Endothelial cell of hepatic sinusoid (primary cell): ENCODE results near the gene MIPOL1.
"Not testable (repeated sequence)": the region's sequence is repeated elsewhere in the genome, so short reads cannot be mapped to it uniquely, and the experiment has no call there.

Experiments used
- in situ Hi-C: cut with HindIII; loops from 2 replicates; pipeline ENCODE4 v1.10.0; 2017; ENCODE audit warnings: low sequenced_read_pairs

The MIPOL1 gene

DNA sequence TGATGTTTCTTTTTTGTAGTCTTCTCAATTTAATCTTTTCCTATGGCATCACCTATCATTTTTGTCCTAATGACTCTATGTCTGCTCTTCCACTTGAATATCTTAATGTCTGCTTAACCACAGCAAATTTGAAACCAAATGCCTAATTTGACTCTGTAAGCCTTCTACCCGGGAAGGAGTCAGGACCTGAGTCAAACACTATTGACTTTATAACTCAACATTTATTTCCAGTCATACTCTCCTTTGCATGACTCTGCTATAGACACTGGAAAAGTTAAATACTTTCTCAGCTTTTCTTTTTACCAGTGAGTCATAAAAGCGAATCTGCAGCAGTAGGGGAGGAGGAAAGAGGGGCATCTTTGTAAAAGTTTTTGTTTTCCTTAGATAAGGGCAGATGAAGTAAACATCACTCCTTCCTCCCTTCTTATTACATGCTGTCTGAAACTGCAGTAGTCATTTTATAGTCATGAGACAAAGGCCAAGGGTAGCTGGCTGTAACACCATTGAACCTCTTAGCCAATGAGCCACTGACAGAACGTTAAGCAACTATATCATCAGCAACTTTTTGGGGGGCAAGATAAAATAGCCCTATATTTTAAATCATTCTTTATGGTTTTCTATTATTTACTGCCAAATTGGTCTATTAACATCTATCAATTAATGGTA is 179.3 kb downstream of the MIPOL1 start:
- in situ Hi-C loops: no loop called here

DNA sequence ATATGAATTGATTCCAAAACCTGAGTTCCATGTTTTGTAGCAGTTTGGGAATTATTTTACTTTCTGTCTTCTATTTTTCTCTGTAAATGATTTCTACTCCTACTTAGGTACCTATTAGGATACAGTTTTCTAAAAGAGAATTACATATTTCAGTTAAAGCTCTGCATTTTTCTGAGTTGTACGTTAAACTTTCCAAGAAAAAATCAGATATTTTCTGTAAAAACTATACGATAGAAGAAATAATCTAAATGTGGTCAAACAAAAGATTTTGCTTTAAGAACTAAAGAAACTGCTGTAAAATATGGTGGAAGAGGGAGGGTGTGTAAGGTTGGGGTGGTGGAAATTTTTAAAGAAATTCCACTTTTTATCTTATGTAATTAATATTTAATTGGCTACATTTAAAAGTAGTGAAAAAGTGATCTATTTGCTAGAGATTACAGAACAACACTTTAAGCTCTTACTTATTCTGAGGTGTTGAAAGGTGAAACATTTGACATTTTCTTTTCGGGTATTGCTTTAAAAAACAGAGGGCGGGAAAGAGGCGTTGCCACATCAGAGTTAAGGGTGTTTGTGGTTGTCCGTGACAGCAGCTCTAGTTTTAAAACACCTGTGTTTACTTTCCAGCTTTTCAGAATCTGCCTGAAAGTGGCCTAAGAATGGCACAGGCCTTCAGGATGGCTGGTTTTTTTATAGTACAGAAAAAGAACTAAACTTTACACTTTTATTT is 187.3 kb downstream of the MIPOL1 start:
- in situ Hi-C loops: loop anchor here (5.0 kb wide), 1 partner anchor 58 kb away; no protein-coding TSS in a partner anchor

DNA sequence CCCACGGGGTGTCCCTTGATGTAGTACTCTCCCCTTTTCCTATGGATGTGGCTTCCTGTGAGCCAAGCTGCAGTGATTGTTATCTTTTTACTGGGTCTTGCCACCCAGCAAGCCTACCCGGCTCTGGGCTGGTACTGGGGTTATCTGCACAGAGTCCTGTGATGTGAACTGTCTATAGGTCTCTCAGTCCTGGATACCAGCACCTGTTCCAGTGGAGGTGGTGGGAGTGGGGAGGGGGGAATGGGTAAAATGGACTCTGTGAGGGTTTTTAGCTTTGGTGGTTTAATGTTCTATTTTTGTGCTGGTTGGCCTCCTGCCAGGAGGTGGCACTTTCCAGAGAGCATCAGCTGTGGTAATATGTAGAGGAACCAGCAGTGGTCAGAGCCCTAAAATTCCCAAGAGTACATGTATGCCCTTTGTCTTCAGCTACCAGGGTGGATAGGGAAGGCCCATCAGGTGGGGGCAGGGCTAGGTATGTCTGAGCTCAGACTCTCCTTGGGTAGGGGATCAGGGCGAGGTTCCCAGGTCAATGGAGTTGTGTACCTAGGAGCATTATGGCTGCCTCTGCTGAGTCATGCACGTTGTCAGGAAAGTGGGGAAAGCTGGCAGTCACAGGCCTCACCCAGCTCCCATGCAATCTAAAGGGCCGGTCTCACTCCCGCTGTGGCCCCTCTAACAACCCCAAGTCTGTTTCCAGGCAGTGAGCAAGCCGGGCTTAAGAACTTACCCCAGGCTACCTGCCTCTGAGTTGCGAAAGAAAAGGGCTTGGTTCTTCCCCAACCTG is 199.6 kb downstream of the MIPOL1 start:
- in situ Hi-C loops: not testable (repeated sequence)

DNA sequence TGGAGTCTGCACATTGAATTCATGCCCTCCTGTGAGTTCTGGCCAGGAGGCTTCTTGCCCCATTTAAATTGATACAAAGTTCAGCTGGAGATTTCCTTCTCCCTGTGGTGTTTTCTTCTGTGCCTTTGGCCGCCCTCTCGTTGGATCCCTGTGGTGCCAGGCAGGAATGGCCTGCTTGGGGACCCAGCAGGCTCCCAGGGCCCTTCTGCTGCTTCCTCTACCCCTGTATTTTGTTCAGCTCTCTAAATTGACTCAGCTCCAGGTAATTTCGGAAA is 200.1 kb downstream of the MIPOL1 start:
- in situ Hi-C loops: no loop called here

DNA sequence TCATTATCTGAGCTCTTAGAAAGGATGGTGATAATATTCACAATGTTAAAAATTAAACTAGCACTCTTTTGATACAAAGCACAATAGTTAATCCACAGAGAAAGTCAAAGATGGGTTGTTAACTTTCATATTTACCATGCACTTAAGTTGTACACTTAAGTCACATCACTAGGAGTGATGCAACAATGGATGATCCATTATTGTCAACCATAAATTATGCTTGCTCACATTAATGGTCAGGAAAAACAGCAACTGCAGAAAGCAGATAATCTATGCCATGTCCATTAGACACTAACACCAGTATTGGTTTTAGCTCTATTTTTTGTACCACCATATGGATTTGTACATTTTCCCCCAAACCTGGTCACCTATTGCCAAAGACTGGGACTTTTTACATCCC is 201.8 kb downstream of the MIPOL1 start:
- in situ Hi-C loops: no loop called here

DNA sequence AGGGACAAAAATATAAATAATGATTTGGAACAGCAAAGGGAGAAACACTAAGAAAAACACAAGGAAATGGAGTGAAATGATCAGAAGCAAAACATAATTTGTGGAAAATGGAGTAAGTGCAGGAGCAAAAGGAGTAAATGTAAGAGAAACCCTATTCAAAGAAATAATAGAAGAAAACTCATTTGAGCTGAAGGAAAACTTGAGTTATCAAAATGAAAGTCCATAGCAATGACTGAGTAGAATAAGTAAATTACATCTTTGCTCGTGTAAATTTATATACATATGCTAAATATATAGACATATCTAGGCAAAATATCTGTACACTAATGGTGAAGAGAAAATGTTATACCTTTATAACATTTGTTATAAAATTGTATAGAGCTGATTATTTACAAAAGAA is 203.4 kb downstream of the MIPOL1 start:
- in situ Hi-C loops: no loop called here

DNA sequence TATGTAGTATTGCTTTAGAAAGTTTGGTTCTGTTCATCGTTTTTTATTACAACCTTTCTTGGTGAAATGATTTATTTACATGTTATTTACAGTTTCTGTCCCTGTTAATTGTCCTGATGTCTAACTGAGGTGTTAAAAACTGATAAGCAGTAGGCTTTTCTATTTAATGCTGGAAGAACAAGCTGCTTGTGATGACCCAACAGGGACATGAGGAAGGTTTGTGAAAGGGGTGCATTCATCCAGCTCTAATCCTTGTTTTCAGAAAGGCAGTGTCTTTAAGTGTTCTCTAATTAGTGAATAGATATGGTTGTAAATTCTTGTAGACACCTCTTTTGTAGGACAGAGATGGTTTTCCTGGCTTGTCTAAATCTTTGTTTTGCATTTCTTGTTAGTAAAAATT is 205.9 kb downstream of the MIPOL1 start:
- in situ Hi-C loops: no loop called here

DNA sequence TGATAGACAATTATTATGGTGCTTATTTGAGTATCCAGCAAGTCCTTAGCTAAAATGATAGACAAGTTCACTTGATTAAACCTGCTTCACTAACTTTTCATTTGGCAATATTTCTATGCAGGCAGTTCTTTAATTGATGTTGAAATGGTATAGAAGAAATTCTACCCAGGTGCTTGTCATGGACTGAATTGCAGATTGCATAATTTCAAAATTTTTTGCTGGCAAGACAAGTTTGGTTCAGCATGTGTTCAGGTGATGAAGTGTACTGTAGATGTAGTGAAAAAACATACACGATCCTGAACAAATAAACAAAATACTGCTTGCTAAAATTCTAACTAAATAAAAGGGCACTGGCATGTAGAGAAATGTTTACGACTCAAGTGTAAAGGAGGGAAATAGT is 208.4 kb downstream of the MIPOL1 start:
- in situ Hi-C loops: no loop called here

DNA sequence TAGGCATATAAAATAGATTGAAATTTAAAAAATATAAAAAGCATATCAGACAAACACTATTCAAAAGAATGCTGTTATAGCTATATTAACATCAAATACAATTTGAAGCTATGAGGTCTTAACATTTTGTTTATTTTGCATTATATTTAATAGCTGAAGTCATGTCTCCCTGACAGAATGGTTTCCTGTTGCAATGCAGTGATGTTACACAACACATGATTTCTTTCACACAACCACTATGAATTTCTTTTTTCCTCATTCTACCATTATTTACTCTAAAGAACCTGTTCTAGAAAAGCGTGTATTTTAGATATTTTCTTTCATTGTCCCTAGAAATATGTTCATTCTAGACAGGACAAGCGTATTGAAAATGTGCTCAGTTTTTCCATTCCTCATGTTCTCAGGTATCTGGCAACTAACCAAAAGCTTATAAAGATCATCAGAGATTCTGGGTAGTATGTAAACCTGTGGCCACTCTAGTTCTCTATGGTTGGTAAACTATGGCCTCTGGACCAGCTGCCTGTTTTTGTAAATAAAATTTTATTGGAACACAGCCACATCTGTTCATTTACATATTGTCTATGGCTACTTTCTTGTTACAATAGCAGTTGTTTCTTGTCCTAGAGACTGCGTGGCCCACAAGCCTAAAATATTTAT is 213.5 kb downstream of the MIPOL1 start:
- in situ Hi-C loops: no loop called here

DNA sequence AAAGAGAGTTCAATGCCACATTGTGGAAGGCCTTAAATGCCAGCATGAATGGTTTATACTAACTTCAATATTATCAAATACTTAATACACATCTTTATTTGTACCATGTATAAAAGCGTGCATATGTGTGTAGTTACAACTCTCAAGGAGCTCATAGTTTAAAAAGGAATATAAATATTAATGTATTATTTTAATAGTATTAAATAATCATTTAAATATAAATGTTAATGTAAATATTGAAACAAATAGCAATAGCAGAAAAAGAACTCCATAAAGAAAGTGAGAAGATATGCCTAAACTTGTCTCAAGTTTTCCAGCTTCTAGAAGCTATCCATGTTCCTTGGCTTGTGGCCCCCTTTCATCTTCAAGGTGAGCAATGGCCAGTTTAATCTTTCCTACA is 215.3 kb downstream of the MIPOL1 start:
- in situ Hi-C loops: no loop called here

DNA sequence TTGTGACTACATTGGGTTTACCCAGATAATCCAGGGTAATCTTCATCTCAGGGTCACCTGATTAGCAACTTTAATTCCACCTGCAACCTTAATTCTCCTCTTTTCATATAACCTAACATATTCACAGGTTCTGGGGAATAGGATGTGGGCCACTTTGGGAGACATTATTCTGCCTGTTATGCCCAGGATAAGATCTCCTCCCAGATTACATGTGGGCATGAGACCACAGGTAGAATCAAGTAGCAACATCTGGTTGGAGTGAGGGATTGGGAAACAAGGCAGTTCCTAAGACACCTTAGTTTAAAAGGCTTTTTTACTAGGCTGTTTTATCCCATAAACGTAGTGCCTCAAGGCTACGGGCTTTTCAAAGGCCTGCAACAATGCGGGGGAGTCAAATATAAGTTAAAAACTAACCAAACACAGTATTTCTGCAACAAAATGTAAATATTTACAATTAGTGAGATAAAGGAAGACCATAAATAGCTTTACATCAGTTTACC is 215.8 kb downstream of the MIPOL1 start:
- in situ Hi-C loops: no loop called here

DNA sequence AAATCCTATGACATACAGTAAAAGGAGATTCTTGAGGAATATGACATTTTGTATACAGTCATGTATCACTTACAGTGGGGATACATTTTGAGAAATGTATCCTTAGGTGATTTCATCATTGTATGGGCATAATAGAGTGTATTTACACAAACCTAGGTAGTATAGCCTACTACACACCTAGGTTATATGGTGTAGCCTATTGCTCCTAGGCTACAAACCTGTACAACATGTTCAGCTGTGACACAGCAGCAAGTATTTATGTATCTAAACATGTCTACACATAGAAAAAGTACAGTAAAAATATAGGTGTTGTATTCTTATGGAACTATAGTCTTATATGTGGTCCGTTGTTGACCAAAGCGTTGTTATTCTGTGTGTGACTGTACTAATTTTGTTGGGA is 218.5 kb downstream of the MIPOL1 start:
- in situ Hi-C loops: no loop called here

DNA sequence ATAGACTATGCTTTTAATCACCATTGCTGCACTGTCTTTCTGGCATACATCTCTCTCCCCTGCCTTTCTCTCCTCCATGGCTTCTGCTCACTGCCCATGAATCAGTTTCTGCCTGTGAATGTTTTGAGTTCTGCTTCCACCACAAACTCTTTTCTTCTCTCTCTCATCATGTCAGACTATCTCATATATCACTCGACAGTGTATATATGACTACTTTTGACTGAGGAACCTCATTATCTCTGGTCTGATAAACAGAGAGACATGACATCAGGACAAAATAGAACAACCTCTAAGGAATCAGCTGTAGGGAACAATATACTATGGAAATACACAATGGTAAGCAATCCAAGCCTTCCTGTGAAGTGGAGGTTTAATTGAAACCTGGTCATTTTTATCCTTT is 219.4 kb downstream of the MIPOL1 start:
- in situ Hi-C loops: no loop called here

DNA sequence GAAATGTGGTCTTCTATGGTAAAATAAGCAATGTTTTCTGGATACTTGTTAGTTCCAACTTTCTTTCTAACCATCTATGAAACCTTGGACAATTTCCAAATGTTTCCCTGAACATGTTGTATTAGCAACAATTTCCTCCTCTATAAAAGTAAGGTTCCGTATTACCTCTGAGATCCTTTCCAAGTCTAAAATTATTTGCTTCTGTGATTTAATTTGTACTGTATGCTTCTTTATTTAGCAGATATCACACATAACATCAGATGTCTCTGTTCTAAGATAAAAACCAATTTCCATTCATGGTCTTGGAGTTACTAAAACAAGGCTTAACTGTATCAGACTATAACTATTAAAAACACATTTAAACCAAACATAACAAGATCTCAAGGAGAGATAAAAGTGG is 220.1 kb downstream of the MIPOL1 start:
- in situ Hi-C loops: no loop called here

DNA sequence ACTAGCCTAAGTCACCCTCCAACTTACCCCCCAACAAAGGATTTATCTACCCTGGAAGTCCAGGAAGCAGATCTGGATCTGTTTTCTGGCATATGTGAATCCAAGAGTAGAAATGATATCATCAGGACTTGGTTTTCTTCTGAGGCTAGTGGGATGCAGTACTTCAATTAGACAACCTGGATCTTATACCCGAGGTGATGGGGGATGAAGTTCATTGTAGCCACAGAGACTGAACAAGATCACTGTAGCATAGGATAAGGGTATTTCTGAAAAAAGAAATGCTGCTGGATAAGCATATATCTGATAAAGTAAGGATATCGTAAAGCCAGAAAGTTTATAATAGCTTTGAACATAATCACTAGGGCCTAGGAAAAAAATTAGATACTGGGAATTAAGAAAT is 222.9 kb downstream of the MIPOL1 start:
- in situ Hi-C loops: no loop called here

DNA sequence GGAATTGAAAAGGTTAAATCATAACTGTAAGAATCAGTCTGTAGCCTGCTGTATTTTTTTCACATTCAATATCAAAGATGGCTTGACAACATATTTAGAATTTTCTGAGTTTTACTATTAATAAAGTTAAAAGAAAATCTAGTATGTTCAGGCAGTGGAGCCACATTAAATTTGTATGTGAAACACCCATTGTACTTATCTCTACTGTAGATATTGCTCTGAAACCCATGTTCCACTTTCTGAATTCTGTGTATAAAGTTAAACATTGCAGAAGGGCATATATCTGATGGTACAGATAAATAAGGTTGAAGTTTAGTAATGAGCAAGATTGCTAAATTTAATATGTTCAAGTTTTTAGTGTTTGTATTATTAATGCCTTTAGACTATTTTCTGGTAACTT is 224.6 kb downstream of the MIPOL1 start:
- in situ Hi-C loops: no loop called here

DNA sequence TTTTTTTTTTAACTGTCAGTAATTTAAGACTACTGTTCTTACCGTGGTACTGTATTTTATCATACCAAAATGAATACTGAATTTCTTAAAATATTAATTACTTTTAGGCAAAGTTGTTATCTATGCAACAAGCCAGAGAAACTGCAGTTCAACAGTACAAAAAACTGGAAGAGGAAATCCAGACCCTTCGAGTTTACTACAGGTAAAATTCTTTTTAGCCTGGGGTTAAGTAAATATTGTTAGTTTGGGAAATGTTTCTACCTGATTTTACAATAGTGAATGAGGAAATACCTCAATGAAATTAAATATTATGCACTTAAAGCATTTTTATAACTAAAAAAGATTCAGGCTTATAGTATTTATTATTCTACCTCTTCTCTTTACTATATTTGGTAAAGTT is 225.0 kb downstream of the MIPOL1 start:
- in situ Hi-C loops: no loop called here

DNA sequence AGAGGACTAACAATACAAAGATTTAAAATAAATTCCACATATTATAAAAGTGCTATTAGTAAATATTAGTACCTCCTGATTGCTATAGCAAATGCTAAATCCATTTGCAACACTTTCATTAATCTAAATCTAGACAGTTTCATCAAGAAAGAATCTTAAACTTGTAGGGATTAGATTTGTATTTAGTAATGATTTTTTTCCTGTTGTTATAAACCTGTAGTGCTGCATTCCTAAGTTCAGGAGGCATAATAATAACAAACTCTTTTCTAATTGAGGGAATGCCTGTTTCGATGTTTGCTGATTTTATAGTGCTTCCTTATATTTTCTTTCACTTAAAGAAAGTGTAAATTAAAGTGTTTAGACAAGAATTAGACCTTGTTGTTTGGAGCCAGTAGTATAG is 231.2 kb downstream of the MIPOL1 start:
- in situ Hi-C loops: no loop called here

DNA sequence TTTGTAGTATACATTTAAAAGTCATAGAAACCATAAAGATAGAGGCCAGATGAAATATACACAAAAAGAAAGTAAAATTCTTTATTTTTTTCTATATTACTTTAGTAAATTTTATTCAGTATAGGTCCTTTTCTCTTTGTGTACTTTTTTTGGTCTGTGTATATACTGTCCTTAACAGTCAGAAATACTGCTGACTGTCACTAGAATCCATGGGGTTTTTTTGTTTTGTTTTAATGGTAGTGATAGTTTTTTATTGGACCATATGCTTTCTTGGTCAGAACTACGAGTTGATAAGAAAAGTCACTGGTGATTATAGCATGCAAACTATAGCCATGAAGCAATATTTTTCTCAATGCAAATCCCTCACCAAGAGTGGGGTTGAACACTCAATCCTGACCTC is 231.9 kb downstream of the MIPOL1 start:
- in situ Hi-C loops: no loop called here

DNA sequence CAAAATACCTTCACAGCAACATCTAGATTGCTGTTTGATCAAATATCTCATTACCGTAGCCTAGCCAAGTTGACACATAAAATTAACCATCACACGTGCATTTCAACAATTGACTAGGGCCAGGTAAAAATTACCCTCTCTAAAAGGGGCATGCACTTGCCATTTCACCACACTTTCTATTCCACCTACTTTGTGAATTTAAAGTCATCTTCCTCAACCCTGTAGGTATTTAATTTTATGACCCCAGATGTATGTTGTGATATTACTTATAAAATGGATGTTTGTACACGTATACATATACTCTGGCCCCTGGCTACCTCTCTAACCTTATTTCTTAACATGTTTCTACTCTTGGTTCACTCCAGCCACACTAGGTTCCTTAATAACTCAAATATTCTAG is 237.1 kb downstream of the MIPOL1 start:
- in situ Hi-C loops: no loop called here

DNA sequence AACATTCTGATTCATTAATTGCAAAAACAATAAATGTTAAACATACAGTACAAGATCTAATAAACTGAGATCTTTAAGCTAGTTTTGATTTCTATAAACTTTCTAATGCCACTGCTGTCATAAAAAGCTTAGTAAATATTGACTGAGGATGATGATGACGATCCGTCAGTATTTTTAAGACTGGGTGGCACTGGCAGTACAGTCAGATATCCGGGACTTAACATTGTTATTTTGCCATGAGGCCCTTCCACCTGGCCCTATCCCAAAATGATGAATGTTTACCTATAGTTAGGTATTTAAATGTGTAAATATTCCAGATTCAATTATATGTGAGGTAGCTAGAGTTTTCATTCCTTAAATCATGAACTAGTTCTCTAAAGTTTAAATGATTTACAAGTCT is 238.8 kb downstream of the MIPOL1 start:
- in situ Hi-C loops: no loop called here

DNA sequence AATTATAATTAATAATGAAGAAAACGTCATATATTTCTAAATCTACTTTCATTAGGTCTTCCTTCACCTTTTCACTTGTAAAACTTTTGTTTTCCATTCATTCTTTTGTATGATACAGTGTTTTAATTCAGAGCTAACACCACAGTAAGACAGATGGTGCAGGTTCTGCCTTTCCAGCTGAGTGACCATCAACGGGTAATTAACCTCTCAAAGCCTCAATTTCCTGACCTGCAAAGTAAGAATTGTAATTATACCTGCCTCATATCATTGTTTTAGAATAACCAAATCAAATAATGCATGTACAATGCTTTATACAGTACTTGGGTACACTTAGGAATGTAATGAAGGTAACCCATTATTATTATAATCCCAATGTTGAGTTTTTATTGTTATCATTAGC is 239.8 kb downstream of the MIPOL1 start:
- in situ Hi-C loops: no loop called here
